Camera-type eye (tissue), 1 donor: ENCODE results near the gene DAPK2. TPM values are rescaled to one million over a fixed set of nuclear protein-coding genes. Genes with fewer than 3 reads are reported as not detected.

Experiments
- total RNA-seq: library from RNA; depleted of rRNA; stranded (reverse); fragments of >200 nt; gene quantifications from one replicate; pipeline ENCODE4 v1.2.3, GENCODE V29; 2014

Gene DAPK2
- 6.5 TPM for total RNA-seq

GRCh38 chr15:64046421-64047153, at the start of gene DAPK2:
DAPK2 (minus strand) TSS chr15:64046485; CDS start chr15:64040261, 6,224 bp downstream.

GRCh38 chr15:64093627-64094417, 47.5 kb upstream of the DAPK2 start, which contains the start of gene CIAO2A:
CIAO2A (minus strand) TSS chr15:64093838; CDS start chr15:64093768, 70 bp downstream.

Other genes with a start within 250 kb of the DAPK2 start
- gene HERC1, start 212.5 kb downstream of the DAPK2 start, total RNA-seq: 227 TPM
- gene CIAO2A, start 47.4 kb upstream of the DAPK2 start, total RNA-seq: 42.2 TPM
- 89.3 TPM for gene SNX1, start 49.5 kb upstream of the DAPK2 start, total RNA-seq
- gene SNX22, start 105.2 kb upstream of the DAPK2 start, total RNA-seq: 1.1 TPM
- 195 TPM for gene PPIB, start 116.5 kb upstream of the DAPK2 start, total RNA-seq